NB4 (cell line): Measurements from ENCODE around the gene SLC18A3.

Experiments
- CTCF ChIP-seq: IDR thresholded peaks from one replicate; pipeline ENCODE4 v1.5.1; 2012; ENCODE audit warnings: low read depth, low read length
- MAX ChIP-seq: IDR thresholded peaks from 2 replicates; pipeline ENCODE4 v1.6.1; 2011; ENCODE audit warnings: low read depth, low read length
- POLR2A ChIP-seq: IDR thresholded peaks from 2 replicates; pipeline ENCODE4 v1.6.1; 2011; ENCODE audit warnings: mild to moderate bottlenecking; ENCODE audit not compliant: insufficient read length; ENCODE audit errors: extremely low read depth

- TF ChIP-seq MAX = peak; percentile 15; the same call in 1 of the 2 replicates
- no peak for TF ChIP-seq CTCF
- TF ChIP-seq POLR2A = no peak
These were observed 40.0 kb downstream of the SLC18A3 start for GRCh38 chr10:49649936-49650723.
